Transverse colon (tissue), 3 donors: ENCODE data around the gene AP1G2.

Source experiments
- EP300 ChIP-seq: sonication (generic); formaldehyde crosslinking; IDR thresholded peaks from one replicate; pipeline ENCODE4 v1.6.1; 2017; ENCODE audit warnings: antibody characterized with exemption, low read depth
- TF ChIP-seq, protein P1 (sequence below), 5 experiments: fragments of 200-600 bp in 3 of 5; fragments of 450-650 bp in 2 of 5; sonication (generic) in 3 of 5; IDR thresholded peaks; 1 replicate in 2 of 5; 2 replicates in 3 of 5; pipeline ENCODE4 v1.5.1; 2016 to 2017; ENCODE audit warnings: antibody characterized with exemption in 5 of 5, inconsistent platforms in 3 of 5, mild to moderate bottlenecking in 2 of 5, moderate library complexity in 1 of 5

DNA sequence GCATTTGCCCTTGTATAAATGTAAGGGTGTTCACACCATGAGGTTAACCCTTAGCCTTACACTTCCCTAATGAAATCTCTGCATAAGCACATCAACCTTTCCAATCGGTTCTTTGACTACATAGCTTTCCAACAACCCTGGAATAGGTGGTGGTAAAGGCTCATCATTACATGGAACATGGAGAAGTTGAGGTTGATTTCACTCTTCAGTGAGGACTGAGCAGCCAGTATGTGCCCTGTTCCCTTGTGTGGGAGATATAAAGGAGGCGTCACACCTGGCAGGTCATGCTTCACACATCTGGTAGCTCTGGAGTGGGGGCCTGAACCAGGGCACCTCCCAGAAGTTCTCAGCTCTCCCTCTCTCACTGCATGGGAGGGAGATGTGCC is 32.7 kb upstream of the AP1G2 start:
- TF ChIP-seq EP300: no peak
- TF ChIP-seq, protein P1, sequence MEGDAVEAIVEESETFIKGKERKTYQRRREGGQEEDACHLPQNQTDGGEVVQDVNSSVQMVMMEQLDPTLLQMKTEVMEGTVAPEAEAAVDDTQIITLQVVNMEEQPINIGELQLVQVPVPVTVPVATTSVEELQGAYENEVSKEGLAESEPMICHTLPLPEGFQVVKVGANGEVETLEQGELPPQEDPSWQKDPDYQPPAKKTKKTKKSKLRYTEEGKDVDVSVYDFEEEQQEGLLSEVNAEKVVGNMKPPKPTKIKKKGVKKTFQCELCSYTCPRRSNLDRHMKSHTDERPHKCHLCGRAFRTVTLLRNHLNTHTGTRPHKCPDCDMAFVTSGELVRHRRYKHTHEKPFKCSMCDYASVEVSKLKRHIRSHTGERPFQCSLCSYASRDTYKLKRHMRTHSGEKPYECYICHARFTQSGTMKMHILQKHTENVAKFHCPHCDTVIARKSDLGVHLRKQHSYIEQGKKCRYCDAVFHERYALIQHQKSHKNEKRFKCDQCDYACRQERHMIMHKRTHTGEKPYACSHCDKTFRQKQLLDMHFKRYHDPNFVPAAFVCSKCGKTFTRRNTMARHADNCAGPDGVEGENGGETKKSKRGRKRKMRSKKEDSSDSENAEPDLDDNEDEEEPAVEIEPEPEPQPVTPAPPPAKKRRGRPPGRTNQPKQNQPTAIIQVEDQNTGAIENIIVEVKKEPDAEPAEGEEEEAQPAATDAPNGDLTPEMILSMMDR (IDR thresholded peaks at IDR 0.05): no peak
